Renal cortex interstitium (tissue), 11 donors: Measurements from ENCODE around the gene ANKRD33B. TPM values are rescaled to one million over a fixed set of nuclear protein-coding genes. Genes with fewer than 3 reads are reported as not detected.
"Not testable (repeated sequence)": the region's sequence is repeated elsewhere in the genome, so short reads cannot be mapped to it uniquely, and the experiment has no call there.

Source experiments
- DNase-seq, 11 donors: peaks; one replicate each; pipeline ENCODE4 v3.0.0-alpha.2; 2013; ENCODE audit warnings: low read depth in 9 of 11, low spot score in 4 of 11; ENCODE audit errors: extremely low read depth in 1 of 11
- polyA plus RNA-seq, 3 donors: library from polyadenylated mRNA; unstranded; fragments of 120-200 nt; gene quantifications; one replicate each; pipeline ENCODE4 v1.2.1, GENCODE V29; 2013; ENCODE audit not compliant: insufficient read length in 3 of 3

The ANKRD33B gene
- polyA plus RNA-seq, 3 donors, result 1.9 to 2.0 (median 2.0) TPM

DNA sequence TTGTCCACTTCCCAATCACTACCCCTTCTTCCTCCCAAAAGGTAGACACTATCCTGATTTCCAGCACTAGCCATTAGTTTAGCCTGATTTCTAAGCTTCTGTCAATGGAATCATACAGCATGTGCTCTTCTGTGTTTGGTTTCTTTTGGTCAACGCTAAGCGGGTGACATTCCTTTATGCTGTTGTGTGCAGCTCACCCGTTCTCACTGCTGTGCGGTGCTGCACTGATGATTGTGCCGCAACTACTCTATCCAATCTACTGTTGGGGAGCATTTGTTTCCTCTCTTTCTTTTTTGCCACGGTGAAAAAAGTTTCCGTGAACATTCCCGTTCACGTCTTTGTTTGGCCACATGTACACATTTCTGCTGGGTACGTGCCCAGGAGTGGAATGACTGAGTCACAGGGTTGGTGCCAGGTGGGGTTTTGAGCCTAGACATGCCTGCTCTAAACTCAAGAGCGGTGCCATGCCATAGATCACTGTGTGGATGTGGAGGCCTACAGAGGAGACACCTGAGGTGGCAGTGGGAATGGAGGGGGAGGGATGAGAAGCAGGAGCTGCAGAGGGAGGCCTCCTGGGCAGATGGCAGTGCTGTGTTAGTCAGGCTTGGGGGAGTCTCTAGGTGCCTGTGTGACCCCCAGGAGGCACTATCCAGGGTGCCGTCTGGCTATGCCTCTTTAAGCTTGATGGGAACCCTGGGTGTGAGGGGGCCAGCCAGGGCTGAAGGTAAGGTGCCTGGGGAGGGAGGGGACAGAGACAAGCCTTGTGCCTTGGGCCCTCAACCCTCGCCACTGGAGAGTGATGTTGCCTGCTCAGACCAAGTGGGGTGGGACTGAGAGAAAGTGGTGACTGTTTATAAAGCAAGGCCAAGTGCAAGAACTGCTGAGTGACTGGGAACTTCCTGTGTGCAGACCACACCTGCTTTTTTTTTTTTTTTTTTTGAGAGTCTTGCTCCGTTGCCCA lies 11.4 kb upstream of the ANKRD33B start:
- DNase-seq, result no peak

GRCh38 chr5:10553476-10553875 lies 10.4 kb upstream of the ANKRD33B start:
- DNase-seq, result no peak

DNA sequence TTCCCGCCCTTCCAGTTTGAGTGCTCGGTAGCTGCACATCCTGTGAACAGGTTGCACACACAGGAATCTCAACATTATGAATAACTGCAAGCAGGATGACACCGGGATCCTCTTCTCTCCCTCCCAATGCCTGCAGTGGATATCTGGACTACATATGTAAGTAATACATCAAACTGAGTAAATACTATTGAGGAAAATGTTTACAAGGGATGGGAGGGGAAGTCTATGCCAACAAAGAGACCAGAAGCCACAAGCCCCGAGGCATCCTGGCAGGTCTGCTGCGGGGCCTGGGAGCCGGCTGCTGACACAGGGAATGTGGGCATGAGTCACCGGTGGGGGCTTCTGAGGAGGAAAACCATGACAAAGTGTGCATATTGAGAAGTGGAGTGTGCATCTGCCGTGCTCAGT lies 8.6 kb upstream of the ANKRD33B start:
- no peak for DNase-seq

GRCh38 chr5:10556289-10556807 lies 7.5 kb upstream of the ANKRD33B start:
- DNase-seq, result no peak

GRCh38 chr5:10556893-10557746 lies 6.8 kb upstream of the ANKRD33B start:
- DNase-seq, result no peak

DNA sequence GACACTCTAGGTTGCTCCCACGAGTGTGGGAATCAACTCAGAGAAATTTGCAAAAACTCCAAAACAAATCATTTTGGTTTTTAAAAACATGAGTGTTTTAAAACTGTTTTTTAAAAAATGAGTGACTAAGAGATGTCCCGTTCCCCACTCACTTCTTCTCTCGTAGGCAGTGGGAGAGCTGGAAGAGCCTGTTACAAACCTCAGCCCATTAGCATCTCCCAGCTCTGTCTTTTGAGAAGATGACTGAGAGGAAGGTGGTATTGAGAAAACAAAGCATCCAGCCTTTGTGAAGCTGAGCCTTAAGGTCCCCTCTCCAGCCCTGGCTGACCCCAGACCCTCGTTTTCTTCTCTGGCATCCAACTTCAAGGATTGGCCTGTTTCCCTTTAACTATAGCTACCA lies 4.7 kb upstream of the ANKRD33B start:
- no peak for DNase-seq

- DNase-seq, result no peak
Observed at GRCh38 chr5:10559871-10560270, 4.0 kb upstream of the ANKRD33B start.

DNA sequence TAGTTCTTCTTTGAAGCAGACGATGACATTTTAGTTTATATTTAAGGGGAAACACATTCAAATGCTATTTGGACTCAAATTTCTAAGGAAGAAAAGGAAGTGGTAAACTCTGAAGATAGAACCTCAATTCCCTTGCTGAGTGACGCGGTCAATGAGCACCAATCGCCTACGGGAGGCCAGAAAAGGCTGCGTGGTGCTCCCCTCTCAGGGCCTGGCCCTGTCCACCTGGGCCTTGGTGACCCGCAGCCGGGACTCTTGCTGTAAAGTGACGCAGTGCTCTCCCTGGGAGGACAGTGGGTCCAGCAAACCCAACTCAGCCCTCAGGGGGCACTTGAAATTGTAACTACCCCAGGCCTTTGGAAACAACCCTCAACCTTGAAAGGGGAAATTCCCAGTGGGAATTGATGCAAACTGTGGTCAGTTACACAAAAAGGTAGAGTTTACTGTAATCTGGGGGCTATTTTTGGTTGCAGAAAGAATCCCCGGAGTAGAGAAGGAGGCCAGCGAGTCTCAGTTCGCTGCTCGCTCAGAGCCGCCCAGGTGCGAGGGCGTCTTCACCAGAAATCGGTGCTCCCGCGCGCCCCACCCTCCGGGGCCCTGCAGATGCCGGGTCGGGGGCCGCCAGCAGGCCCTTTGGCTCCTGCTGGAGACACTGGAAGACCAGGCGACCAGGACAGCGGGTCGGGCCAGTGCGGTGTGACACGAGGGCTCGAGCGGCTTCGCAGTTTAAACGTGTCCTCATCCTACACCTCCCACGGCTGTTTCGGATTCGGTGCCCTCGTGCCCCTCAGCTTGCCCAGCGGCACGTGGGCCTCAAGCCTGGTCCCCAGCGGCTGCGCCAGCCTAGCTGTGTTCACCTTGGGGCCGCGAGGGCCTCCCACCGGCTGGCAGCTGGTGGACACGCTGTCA lies 1.4 kb upstream of the ANKRD33B start:
- no peak for DNase-seq

- DNase-seq, result no peak
Observed at GRCh38 chr5:10563110-10563944, 543 bp upstream of the ANKRD33B start.

- DNase-seq, result no peak
Observed at GRCh38 chr5:10564838-10565784, 1.2 kb downstream of the ANKRD33B start.

DNA sequence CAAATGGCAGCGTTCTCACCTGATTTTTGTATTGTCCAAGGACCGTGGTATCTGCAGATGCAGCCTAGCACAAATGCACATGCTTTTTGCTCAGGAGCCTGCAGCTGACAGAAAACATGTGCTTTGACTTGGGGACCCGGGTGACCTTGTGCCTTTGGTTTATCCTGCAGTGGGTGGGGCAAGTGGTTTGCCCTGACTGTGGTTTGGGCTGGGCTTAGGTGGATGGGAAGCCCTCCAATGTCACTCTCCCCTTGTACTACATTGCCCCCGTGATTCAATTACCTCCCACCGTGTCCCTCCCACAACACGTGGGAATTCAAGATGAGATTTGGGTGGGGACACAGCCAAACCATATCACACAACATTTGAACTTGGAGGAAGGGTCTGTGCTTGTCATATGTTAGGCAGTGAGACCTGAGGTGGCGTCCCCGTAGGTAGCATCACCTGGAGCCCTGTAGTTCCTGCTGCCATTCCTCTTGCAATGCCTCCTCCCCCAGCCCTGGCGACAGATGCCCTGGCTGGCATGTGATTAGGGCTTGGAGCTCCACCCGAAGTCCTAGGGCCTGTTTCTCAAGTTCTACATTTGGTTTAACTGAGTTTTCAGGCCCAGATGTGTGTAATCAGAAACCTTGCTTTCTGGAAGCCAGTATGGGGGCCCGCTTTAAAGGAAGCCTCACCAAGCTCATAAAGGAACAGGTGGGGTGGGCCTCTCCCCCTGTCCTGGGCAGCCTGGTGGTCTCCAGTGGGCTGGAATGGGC lies 2.1 kb downstream of the ANKRD33B start:
- DNase-seq, result no peak

- DNase-seq, result no peak
Observed at GRCh38 chr5:10566543-10567068, 2.7 kb downstream of the ANKRD33B start.

GRCh38 chr5:10567121-10567591 lies 3.3 kb downstream of the ANKRD33B start:
- DNase-seq, result no peak

DNA sequence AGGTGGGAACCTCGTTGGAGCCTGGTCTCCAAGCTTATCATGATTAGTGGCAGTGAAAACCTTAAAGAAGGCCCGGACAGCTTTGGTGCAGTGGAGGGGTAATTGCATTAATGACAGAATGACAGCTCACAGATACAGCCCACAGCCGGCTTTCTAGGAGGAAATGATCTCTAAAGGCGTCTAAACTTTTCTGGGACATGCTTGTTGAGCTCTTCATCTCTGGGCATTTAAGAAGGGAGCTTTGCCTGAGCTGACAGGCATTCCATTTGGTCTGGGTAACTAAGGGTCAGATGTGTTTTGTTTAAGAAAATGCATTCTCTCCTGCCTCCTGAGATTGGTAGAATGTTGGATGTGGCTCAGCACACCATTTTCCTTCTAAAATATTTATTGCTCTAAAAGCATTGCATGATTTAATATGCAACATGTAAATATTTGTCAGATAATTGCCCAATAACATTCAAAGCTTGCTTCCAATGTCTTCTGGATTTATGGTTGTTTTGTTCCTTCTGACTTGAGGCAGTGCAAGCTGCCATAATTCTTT lies 4.0 kb downstream of the ANKRD33B start:
- no peak for DNase-seq

- not testable (repeated sequence) for DNase-seq
Observed at GRCh38 chr5:10570540-10570939, 6.7 kb downstream of the ANKRD33B start.
